CD1c-positive myeloid dendritic cell (primary cell): ENCODE results near the gene FAM210B.
"Not testable (repeated sequence)": the region's sequence is repeated elsewhere in the genome, so short reads cannot be mapped to it uniquely, and the experiment has no call there.

Experiments used
- DNase-seq: peaks from one replicate; pipeline ENCODE4 v3.0.0-alpha.2; 2016; ENCODE audit errors: extremely low spot score

The FAM210B gene

GRCh38 chr20:56358600-56359211, at the start of gene FAM210B:
Gene FAM210B, plus strand, starts transcription at chr20:56358974. Its CDS starts 32 bp downstream, at chr20:56359006.
- peak; percentile 93 for DNase-seq

- DNase-seq: no peak
These were observed 42.7 kb upstream of the FAM210B start for GRCh38 chr20:56316051-56316450.

GRCh38 chr20:56316483-56316882, 42.3 kb upstream of the FAM210B start:
- DNase-seq: no peak

- DNase-seq: no peak
These were observed 36.1 kb upstream of the FAM210B start for GRCh38 chr20:56322681-56323080.

GRCh38 chr20:56323206-56323605, 35.6 kb upstream of the FAM210B start:
- no peak for DNase-seq

GRCh38 chr20:56323656-56324055, 35.1 kb upstream of the FAM210B start:
- no peak for DNase-seq

GRCh38 chr20:56324806-56325205, 34.0 kb upstream of the FAM210B start:
- no peak for DNase-seq

GRCh38 chr20:56328861-56329260, 29.9 kb upstream of the FAM210B start:
- no peak for DNase-seq

GRCh38 chr20:56336709-56337108, 22.1 kb upstream of the FAM210B start:
- DNase-seq: not testable (repeated sequence)

GRCh38 chr20:56342783-56343182, 16.0 kb upstream of the FAM210B start:
- DNase-seq: no peak

GRCh38 chr20:56343861-56344381, 14.9 kb upstream of the FAM210B start:
- DNase-seq: peak; percentile 28

- no peak for DNase-seq
These were observed 12.9 kb upstream of the FAM210B start for GRCh38 chr20:56345911-56346310.

- DNase-seq: no peak
These were observed 11.0 kb upstream of the FAM210B start for GRCh38 chr20:56347628-56348304.

- no peak for DNase-seq
These were observed 10.5 kb upstream of the FAM210B start for GRCh38 chr20:56348305-56348693.

GRCh38 chr20:56348746-56349145, 10.0 kb upstream of the FAM210B start:
- no peak for DNase-seq

- no peak for DNase-seq
These were observed 7.9 kb upstream of the FAM210B start for GRCh38 chr20:56350842-56351241.

- DNase-seq: no peak
These were observed 6.3 kb upstream of the FAM210B start for GRCh38 chr20:56352345-56353055.

- no peak for DNase-seq
These were observed 5.4 kb upstream of the FAM210B start for GRCh38 chr20:56353356-56353755.

GRCh38 chr20:56358070-56358469, 704 bp upstream of the FAM210B start:
- no peak for DNase-seq

- peak; percentile 27 for DNase-seq
These were observed 698 bp downstream of the FAM210B start for GRCh38 chr20:56359212-56360132.

- DNase-seq: no peak
These were observed 1.5 kb downstream of the FAM210B start for GRCh38 chr20:56360133-56360907.
